Activated CD4-positive, CD25-positive, alpha-beta regulatory T cell (primary cell): Measurements from ENCODE around the gene LSAMP.
"Not testable (repeated sequence)": the region's sequence is repeated elsewhere in the genome, so short reads cannot be mapped to it uniquely, and the experiment has no call there.

Experiments used
- DNase-seq, 4 experiments: peaks; one replicate each; lab custom pipeline; 2025; lab: John Stamatoyannopoulos, UW

LSAMP gene

GRCh38 chr3:116102037-116102436 is 343.2 kb downstream of the LSAMP start:
- no peak for DNase-seq

GRCh38 chr3:116097226-116097625 is 348.1 kb downstream of the LSAMP start:
- DNase-seq: no peak

GRCh38 chr3:116096631-116097030 is 348.7 kb downstream of the LSAMP start:
- no peak for DNase-seq

GRCh38 chr3:116093374-116093773 is 351.9 kb downstream of the LSAMP start:
- DNase-seq: no peak

GRCh38 chr3:116087426-116087825 is 357.9 kb downstream of the LSAMP start:
- DNase-seq: no peak

GRCh38 chr3:116084999-116085791 is 360.1 kb downstream of the LSAMP start:
- DNase-seq: no peak

GRCh38 chr3:116083683-116084082 is 361.6 kb downstream of the LSAMP start:
- DNase-seq: no peak

- DNase-seq: no peak
Observed at GRCh38 chr3:116078561-116078960, 366.7 kb downstream of the LSAMP start.

GRCh38 chr3:116077557-116077956 is 367.7 kb downstream of the LSAMP start:
- no peak for DNase-seq

- no peak for DNase-seq
Observed at GRCh38 chr3:116077059-116077458, 368.2 kb downstream of the LSAMP start.

- not testable (repeated sequence) for DNase-seq
Observed at GRCh38 chr3:116070516-116071278, 374.6 kb downstream of the LSAMP start.

GRCh38 chr3:116070061-116070460 is 375.2 kb downstream of the LSAMP start:
- DNase-seq: no peak

GRCh38 chr3:116069024-116069423 is 376.3 kb downstream of the LSAMP start:
- no peak for DNase-seq

- DNase-seq: no peak
Observed at GRCh38 chr3:116067326-116067725, 378.0 kb downstream of the LSAMP start.

- no peak for DNase-seq
Observed at GRCh38 chr3:116065501-116065900, 379.8 kb downstream of the LSAMP start.

GRCh38 chr3:116064646-116065045 is 380.6 kb downstream of the LSAMP start:
- DNase-seq: no peak

GRCh38 chr3:116059421-116060096 is 385.7 kb downstream of the LSAMP start:
- no peak for DNase-seq

- DNase-seq: no peak
Observed at GRCh38 chr3:116058844-116059243, 386.4 kb downstream of the LSAMP start.

GRCh38 chr3:116057400-116058006 is 387.8 kb downstream of the LSAMP start:
- no peak for DNase-seq

- DNase-seq: no peak
Observed at GRCh38 chr3:116056280-116056679, 389.0 kb downstream of the LSAMP start.

GRCh38 chr3:116053017-116053416 is 392.3 kb downstream of the LSAMP start:
- DNase-seq: no peak

- no peak for DNase-seq
Observed at GRCh38 chr3:116052602-116053001, 392.7 kb downstream of the LSAMP start.
